GOT3 (cell line): ENCODE results near the gene SMIM14.

Source experiments
- DNase-seq: peaks from one replicate; lab custom pipeline; 2025; ENCODE audit warnings: mixed read lengths; lab: John Stamatoyannopoulos, UW

SMIM14 gene

DNA sequence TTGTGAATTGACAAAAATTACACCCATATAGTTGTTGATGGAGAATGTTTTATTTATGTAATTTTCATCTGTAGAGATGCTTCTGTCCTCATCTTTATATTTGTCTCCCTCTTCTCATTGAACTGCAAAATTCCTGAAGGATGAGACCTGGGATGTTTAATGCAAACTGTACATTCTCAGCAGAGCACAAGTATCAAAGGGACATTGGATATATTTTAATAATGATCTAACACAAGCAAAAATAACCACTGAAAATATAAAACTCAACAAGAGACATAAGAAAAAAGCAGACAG is 140.0 kb downstream of the SMIM14 start:
- no peak for DNase-seq

DNA sequence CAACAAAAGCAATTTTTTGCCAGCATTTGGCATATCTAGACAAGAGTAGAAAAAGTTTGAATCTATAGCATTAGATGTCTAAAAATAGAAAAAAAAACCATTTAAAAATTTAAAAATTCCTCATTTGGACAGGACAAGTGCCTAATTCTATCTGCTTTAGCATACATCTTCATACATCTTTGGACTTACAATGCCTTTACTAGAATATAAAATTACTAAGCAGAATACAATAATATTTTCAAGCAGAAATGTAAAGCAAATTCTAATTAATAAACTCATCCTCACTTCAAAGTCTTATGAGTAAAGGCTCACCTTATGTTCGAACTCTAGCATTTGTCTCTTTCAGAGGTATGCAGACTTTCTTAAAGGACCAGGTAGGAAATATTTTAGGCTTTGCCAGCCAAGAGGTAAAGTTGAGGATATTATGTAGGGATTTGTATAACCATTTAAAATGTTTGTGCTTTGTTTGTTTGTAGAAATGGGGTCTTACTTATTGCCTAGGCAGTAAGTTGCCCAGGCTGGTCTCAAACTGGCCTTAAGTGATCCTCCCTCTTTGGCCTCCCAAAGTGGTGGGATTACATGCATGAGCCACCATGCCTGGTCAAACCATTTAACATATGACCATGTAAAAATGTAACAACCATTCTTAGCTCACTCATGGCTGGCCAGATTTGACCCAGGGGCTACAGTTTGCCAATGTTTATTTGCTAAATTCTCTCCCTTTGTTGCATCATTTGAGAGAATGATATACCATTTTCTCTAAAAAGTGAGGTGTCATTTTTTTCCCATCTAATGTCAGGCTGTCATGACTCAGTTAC is 140.5 kb downstream of the SMIM14 start:
- DNase-seq: no peak
